GM12878 (cell line): ENCODE data around the gene PRKAG3.

ENCODE experiments used
- BRCA1 ChIP-seq: IDR thresholded peaks from 2 replicates; pipeline ENCODE4 v1.6.1; 2011; ENCODE audit warnings: low read depth, low read length, improper control_type of control experiment
- CBX5 ChIP-seq: sonication (generic); IDR thresholded peaks from 2 replicates; pipeline ENCODE4 v1.6.1; 2016; ENCODE audit warnings: low read depth, moderate library complexity, mild to moderate bottlenecking, inconsistent platforms
- CTCF ChIP-seq, 3 experiments: IDR thresholded peaks in 2 of 3; conservative IDR thresholded peaks in 1 of 3; 2 replicates each; pipeline ENCODE4 v1.5.1; 2011; ENCODE audit warnings: low read depth in 3 of 3, low read length in 3 of 3, mild to moderate bottlenecking in 3 of 3, control low read depth in 2 of 3, moderate library complexity in 2 of 3, inconsistent platforms in 1 of 3, mixed read lengths in 1 of 3; ENCODE audit not compliant: control insufficient read depth in 2 of 3, insufficient read depth in 1 of 3; ENCODE audit errors: extremely low read depth in 1 of 3
- IKZF1 ChIP-seq: fragments of 450-650 bp; conservative IDR thresholded peaks from 2 replicates; pipeline ENCODE4 v1.6.1; 2017; ENCODE audit warnings: antibody characterized with exemption, mild to moderate bottlenecking
- NRF1 ChIP-seq: conservative IDR thresholded peaks from 2 replicates; pipeline ENCODE4 v1.6.1; 2011; ENCODE audit warnings: mild to moderate bottlenecking, low read depth, low read length, improper control_type of control experiment
- PAX5 ChIP-seq: IDR thresholded peaks from 2 replicates; pipeline ENCODE4 v1.6.1; 2011; ENCODE audit warnings: low read depth, low read length, borderline replicate concordance
- RBBP5 ChIP-seq: fragments of 200-600 bp; sonication (generic); conservative IDR thresholded peaks from 2 replicates; pipeline ENCODE4 v1.6.1; 2016
- REST ChIP-seq: IDR thresholded peaks from 2 replicates; pipeline ENCODE4 v1.6.1; 2012; ENCODE audit warnings: mild to moderate bottlenecking, low read depth, low read length
- TAF1 ChIP-seq: IDR thresholded peaks from 2 replicates; pipeline ENCODE4 v1.6.1; 2011; ENCODE audit warnings: mild to moderate bottlenecking, low read depth, low read length, borderline replicate concordance
- TCF3 ChIP-seq: IDR thresholded peaks from 2 replicates; pipeline ENCODE4 v1.6.1; 2012; ENCODE audit warnings: low read depth, mild to moderate bottlenecking, low read length, borderline replicate concordance; ENCODE audit not compliant: insufficient read depth
- YY1 ChIP-seq: IDR thresholded peaks from 2 replicates; pipeline ENCODE4 v1.6.1; 2011; ENCODE audit warnings: low read depth, mild to moderate bottlenecking, low read length
- ZBTB11 ChIP-seq: fragments of 450-650 bp; formaldehyde crosslinking; IDR thresholded peaks from 2 replicates; pipeline ENCODE4 v1.5.0; 2022; ENCODE audit warnings: mild to moderate bottlenecking, missing genetic modification characterization
- ZNF384 ChIP-seq: IDR thresholded peaks from 2 replicates; pipeline ENCODE4 v1.6.1; 2012; ENCODE audit warnings: low read depth, mild to moderate bottlenecking, low read length, improper control_type of control experiment, borderline replicate concordance

DNA sequence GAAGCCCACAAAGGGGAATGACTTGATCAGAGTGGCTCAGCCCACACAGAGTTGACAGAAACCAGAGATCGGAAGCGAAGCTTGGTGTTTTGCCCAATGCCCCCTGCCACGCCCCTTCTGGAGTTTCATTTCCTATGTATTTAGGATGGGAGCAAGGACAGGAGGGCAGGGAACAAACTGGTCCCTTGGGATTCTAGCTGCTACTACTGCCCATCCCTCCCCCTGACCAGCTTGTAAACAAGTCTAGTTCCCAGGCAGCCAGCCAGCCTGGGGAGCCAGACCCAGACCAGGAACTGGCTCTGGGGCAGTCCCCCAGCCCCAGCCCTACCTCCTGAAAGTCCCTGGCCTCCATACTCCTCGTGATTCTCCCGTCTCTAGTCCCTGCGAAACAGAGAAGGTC is 36.3 kb upstream of the PRKAG3 start:
- TF ChIP-seq CBX5 (no peak), TAF1 (no peak), ZBTB11 (CRISPR knock-in tag) (no peak), TCF3 (no peak), CTCF (IDR thresholded peaks at IDR 0.05 in 2 of 3, conservative IDR thresholded peaks at IDR 0.05 in 1 of 3; ENCODE audit: control insufficient read depth in 2 of 3, extremely low read depth in 1 of 3, insufficient read depth in 1 of 3, low read depth in 3 of 3, low read length in 3 of 3) (no peak), BRCA1 (no peak), ZNF384 (no peak), PAX5 (no peak), IKZF1 (no peak), NRF1 (no peak), REST (no peak), RBBP5 (no peak), YY1 (no peak)
